Erythroblast (primary cell): ENCODE results near the gene SUPT3H.
A peak's percentile ranks its signal among the peaks of the same experiment; 100 is the strongest.

Source experiments
- DNase-seq, 2 experiments: peaks; one replicate each; lab custom pipeline; 2025; lab: John Stamatoyannopoulos, UW
- GATA1 ChIP-seq: IDR thresholded peaks from 2 replicates; pipeline ENCODE4 v1.6.1; 2011; ENCODE audit warnings: low read depth, mild to moderate bottlenecking, control low read depth, low read length, moderate library complexity
- POLR2A ChIP-seq: IDR thresholded peaks from 2 replicates; pipeline ENCODE4 v1.6.1; 2011; ENCODE audit warnings: mild to moderate bottlenecking, low read length

Gene SUPT3H

DNA sequence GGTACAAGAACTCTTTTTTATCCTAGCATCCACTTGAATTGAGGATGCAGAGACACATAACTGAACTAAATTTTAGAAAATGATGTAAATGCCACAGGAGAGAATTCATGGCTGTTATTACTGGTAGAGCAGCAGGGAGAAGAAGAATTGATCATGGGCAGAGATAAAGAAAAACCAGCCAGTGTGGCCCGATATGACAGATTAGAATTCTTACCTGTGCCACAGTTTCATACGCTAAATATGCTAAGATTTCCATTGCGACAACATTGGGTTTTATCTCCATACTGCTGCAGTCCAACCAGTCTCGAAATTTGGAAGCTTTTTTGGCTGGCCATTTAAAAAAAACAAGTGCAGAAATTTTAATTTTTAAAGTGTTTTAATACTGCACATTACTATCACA, 423.5 kb downstream of the SUPT3H start:
- TF ChIP-seq GATA1 (no peak), POLR2A (no peak)
- no peak for DNase-seq

DNA sequence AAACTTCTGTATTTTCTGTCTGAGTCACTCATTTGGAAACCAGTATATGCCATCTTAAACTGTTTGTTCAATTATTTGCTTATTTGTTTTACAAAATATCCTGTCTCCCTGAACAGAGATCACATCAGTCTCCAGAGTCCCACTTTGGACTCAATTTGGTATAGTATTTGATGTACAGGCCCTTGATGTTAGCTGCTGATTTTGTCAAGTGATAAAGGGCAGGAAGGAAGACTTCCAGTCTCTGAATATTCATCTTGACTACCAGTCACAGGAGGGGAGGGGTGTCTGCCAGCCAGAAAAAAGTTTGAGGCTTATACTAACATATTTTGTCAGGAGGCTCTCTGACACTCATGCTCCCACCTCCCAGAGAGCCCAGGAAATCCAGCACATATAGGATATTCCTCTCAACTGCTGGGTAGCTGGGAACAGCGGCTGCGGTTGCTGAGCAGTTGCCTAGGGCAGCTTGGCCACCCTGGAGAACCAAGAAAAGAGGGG, 426.4 kb downstream of the SUPT3H start:
- TF ChIP-seq POLR2A = no peak
- no peak for TF ChIP-seq GATA1
- no peak for DNase-seq

- no peak for DNase-seq
- TF ChIP-seq GATA1 = no peak
- TF ChIP-seq POLR2A = no peak
Measured at GRCh38 chr6:44949596-44950201, 428.0 kb downstream of the SUPT3H start.

DNA sequence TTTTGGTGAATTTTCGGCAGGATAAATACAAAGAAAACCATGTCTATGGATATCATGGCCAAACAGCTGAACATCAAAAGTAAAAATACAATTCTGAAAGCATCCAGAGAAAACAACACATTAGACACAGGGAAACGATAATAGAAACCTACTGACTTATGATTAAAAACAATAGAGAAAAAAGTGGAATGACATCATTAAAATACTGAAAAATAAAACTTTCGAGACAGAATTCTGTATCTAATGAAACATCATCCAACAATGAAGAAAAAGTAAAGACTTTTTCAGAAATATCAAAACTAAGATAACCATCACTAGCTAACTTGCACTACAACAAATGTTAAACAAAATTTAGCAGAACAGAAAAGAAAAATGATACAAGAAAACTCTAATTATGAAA, 434.2 kb downstream of the SUPT3H start:
- no peak for TF ChIP-seq POLR2A
- no peak for TF ChIP-seq GATA1
- no peak for DNase-seq

DNA sequence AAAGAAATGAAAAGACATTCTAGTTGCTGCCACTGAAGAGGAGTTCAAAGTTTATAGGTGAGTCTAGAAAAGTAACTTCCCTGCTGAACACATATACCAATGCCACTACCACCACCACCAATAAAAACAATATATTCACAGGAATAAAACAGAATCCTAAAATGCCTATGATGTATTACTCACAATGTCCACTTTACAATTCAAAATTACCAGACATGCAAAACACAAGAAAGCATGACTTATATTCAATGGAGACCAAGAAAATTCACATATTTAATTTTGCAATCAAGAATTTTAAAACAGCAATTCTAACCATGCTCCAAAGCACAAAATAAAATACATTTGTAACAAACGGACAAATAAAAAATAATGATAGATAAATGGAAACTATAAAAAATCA, 434.9 kb downstream of the SUPT3H start:
- no peak for DNase-seq
- TF ChIP-seq GATA1 = no peak
- no peak for TF ChIP-seq POLR2A

GRCh38 chr6:44942201-44942600, 435.5 kb downstream of the SUPT3H start:
- TF ChIP-seq GATA1 (no peak), POLR2A (no peak)
- DNase-seq = no peak

DNA sequence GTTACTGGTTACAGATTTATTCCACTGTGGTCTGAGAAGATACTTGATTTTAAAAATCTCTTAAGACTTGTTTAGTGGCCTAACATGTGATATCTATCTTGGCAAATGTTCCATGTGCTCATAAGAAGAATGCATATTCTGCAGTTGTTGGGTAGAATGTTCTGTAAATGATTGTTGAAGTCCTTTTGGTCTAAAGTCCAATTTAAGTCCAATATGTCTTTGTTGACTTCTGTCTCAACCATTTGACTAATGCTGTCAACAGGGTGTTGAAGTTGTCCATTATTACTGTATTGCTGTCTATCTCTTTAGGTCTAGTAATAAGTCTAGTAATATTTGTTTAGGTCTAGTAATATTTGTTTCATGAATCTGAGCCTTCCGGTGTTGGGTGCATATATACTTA, 437.4 kb downstream of the SUPT3H start:
- no peak for DNase-seq
- TF ChIP-seq POLR2A (no peak), GATA1 (no peak)

GRCh38 chr6:44935693-44936300, 441.9 kb downstream of the SUPT3H start:
- TF ChIP-seq POLR2A (no peak), GATA1 (no peak)
- no peak for DNase-seq

- TF ChIP-seq POLR2A (no peak), GATA1 (no peak)
- no peak for DNase-seq
Measured at GRCh38 chr6:44933108-44933507, 444.6 kb downstream of the SUPT3H start.

DNA sequence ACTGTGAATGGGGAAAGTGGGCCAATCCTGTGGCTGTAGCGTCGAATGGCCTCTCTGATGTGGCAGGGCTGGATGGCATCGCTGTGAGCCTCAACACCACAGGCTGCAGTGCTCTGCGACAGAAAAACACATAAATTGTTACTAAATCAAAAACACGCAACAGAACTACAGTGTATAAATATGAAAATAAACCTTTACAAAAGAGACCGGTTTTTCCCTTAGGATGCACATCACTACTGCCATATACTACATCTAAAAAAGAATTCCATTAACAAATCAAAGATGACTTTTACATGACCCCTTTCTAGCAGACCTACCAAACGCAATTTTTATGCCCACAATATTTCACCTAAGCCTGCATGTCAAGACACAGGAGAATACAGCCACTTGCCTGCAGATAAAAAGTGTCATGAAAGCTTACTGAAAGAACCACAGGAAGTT, 445.1 kb downstream of the SUPT3H start:
- TF ChIP-seq POLR2A (no peak), GATA1 (no peak)
- no peak for DNase-seq

- DNase-seq = no peak
- TF ChIP-seq GATA1 (no peak), POLR2A (no peak)
Measured at GRCh38 chr6:44931385-44931784, 446.3 kb downstream of the SUPT3H start.

DNA sequence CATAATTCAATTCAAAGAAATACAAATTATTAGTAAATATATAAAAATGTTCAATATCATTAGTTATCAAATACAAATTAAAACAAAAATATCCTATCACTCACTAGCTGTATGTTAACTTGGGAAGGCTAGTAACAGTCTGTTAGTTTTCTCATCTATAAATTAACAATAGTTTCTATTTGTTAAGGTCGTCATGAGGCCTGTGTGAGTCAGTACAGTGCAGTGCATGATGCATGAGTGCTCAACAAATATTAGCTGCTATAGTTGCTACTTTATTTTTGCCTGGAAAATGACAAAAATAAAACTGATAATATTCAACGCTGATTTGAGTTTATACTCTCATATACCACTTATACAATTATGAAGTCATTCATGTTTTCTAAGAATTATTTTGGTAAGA, 451.2 kb downstream of the SUPT3H start:
- DNase-seq = no peak
- no peak for TF ChIP-seq GATA1
- TF ChIP-seq POLR2A = no peak

DNA sequence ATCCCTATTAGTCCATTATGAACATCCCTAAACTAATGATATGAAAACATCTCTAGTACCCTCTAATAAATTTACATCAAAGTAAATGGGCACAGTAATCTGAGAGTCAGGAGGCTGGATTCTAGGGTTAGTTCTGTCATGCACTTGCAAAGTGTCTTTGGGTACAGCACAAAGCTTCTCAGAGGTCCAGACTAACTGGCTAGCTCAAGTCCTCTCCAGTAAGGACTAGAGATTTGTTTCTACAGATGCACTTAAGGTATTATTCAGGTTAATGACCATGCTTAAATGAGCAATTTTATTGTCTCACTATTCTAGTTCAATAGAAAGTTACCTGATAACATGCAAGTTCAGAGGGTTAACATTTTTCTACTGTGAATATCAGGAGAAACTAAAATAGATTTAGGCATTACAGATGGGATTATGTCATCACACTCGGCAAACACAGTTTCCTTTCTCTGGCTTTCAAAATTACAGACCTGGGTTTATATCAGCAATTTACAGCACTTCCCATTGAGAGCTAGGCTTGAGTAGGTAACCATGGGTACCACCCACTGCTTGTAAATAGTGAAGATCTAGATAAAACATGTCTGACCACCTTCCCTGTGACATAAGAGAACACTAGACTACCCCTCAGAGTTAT, 452.5 kb downstream of the SUPT3H start:
- peak; percentile 18 to 53 for DNase-seq
- TF ChIP-seq GATA1 = no peak
- no peak for TF ChIP-seq POLR2A

DNA sequence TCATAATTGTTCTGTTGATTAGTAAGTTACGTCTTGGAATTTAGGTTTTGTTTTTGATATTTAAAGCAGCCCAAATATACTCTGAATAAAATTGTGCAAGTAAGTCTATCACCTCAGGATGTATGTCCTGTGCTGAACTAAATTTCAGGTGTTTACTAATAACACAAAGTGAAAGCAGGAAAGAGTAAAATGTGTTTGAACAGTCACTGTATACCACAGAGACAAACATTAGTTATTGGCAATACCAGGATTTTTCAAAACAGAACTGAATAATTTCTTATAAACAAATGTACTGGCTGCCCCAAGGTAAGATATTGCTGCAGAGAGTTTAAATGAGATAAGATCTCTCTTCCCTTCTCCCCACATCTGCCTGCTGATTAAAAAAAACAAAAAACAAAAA, 454.3 kb downstream of the SUPT3H start:
- no peak for TF ChIP-seq POLR2A
- no peak for TF ChIP-seq GATA1
- DNase-seq = no peak

- TF ChIP-seq GATA1 (no peak), POLR2A (no peak)
- DNase-seq = no peak
Measured at GRCh38 chr6:44921798-44922197, 455.9 kb downstream of the SUPT3H start.
